Measurements from ENCODE around the gene TMEM14A. TPM values are rescaled to one million over a fixed set of nuclear protein-coding genes. Genes with fewer than 3 reads are reported as not detected.

The TMEM14A gene
- total and polyA plus RNA-seq, 2 of the 8 experiments (the other 6 are each of a cell fraction or from before 2014, with no cell fraction given), result 11.1 to 11.2 TPM

DNA sequence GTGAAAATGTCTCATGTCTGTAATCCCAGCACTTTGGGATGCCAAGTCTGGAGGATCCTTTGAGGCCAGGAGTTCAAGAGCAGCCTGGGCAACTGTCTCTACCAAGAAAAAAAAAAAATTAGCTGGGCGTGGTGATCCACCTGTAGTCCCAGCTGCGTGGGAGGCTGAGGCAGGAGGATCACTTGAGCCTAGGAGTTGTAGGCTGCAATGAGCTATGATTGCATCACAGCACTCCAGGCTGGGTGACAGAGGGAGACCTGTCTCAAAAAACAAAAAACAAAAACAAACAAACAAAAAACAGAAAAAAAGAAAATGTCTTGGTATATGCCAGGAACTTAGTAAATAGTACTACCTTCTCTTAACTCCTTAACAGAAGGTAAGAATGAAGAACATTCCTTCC lies 31.4 kb upstream of the TMEM14A start (continued):
- TF ChIP-seq, protein P1, sequence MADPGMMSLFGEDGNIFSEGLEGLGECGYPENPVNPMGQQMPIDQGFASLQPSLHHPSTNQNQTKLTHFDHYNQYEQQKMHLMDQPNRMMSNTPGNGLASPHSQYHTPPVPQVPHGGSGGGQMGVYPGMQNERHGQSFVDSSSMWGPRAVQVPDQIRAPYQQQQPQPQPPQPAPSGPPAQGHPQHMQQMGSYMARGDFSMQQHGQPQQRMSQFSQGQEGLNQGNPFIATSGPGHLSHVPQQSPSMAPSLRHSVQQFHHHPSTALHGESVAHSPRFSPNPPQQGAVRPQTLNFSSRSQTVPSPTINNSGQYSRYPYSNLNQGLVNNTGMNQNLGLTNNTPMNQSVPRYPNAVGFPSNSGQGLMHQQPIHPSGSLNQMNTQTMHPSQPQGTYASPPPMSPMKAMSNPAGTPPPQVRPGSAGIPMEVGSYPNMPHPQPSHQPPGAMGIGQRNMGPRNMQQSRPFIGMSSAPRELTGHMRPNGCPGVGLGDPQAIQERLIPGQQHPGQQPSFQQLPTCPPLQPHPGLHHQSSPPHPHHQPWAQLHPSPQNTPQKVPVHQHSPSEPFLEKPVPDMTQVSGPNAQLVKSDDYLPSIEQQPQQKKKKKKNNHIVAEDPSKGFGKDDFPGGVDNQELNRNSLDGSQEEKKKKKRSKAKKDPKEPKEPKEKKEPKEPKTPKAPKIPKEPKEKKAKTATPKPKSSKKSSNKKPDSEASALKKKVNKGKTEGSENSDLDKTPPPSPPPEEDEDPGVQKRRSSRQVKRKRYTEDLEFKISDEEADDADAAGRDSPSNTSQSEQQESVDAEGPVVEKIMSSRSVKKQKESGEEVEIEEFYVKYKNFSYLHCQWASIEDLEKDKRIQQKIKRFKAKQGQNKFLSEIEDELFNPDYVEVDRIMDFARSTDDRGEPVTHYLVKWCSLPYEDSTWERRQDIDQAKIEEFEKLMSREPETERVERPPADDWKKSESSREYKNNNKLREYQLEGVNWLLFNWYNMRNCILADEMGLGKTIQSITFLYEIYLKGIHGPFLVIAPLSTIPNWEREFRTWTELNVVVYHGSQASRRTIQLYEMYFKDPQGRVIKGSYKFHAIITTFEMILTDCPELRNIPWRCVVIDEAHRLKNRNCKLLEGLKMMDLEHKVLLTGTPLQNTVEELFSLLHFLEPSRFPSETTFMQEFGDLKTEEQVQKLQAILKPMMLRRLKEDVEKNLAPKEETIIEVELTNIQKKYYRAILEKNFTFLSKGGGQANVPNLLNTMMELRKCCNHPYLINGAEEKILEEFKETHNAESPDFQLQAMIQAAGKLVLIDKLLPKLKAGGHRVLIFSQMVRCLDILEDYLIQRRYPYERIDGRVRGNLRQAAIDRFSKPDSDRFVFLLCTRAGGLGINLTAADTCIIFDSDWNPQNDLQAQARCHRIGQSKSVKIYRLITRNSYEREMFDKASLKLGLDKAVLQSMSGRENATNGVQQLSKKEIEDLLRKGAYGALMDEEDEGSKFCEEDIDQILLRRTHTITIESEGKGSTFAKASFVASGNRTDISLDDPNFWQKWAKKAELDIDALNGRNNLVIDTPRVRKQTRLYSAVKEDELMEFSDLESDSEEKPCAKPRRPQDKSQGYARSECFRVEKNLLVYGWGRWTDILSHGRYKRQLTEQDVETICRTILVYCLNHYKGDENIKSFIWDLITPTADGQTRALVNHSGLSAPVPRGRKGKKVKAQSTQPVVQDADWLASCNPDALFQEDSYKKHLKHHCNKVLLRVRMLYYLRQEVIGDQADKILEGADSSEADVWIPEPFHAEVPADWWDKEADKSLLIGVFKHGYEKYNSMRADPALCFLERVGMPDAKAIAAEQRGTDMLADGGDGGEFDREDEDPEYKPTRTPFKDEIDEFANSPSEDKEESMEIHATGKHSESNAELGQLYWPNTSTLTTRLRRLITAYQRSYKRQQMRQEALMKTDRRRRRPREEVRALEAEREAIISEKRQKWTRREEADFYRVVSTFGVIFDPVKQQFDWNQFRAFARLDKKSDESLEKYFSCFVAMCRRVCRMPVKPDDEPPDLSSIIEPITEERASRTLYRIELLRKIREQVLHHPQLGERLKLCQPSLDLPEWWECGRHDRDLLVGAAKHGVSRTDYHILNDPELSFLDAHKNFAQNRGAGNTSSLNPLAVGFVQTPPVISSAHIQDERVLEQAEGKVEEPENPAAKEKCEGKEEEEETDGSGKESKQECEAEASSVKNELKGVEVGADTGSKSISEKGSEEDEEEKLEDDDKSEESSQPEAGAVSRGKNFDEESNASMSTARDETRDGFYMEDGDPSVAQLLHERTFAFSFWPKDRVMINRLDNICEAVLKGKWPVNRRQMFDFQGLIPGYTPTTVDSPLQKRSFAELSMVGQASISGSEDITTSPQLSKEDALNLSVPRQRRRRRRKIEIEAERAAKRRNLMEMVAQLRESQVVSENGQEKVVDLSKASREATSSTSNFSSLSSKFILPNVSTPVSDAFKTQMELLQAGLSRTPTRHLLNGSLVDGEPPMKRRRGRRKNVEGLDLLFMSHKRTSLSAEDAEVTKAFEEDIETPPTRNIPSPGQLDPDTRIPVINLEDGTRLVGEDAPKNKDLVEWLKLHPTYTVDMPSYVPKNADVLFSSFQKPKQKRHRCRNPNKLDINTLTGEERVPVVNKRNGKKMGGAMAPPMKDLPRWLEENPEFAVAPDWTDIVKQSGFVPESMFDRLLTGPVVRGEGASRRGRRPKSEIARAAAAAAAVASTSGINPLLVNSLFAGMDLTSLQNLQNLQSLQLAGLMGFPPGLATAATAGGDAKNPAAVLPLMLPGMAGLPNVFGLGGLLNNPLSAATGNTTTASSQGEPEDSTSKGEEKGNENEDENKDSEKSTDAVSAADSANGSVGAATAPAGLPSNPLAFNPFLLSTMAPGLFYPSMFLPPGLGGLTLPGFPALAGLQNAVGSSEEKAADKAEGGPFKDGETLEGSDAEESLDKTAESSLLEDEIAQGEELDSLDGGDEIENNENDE (IDR thresholded peaks at IDR 0.05; ENCODE audit: insufficient replicate concordance, low read length), result no peak
- no peak for TF ChIP-seq CHD2 (IDR thresholded peaks at IDR 0.05; ENCODE audit: low read length)
